Neuronal stem cell (in vitro differentiated cells): ENCODE results near the gene HOMER1.

Experiments
- DNase-seq: peaks from one replicate; pipeline ENCODE4 v3.0.0-alpha.2; 2013; ENCODE audit warnings: low spot score
- H2AFZ ChIP-seq: one replicate; pipeline ENCODE4 v1.6.1; 2013; ENCODE audit warnings: mild to moderate bottlenecking, low read length, inconsistent platforms
- H2AK5ac ChIP-seq: 2 replicates; pipeline ENCODE4 v1.6.1; 2013; ENCODE audit warnings: low read depth, mild to moderate bottlenecking, inconsistent platforms, low read length, moderate library complexity, mixed read lengths
- H2BK120ac ChIP-seq: 2 replicates; pipeline ENCODE4 v1.6.1; 2013; ENCODE audit warnings: low read depth, mild to moderate bottlenecking, inconsistent platforms, low read length, moderate library complexity, mixed read lengths
- H2BK12ac ChIP-seq: one replicate; pipeline ENCODE4 v1.6.1; 2013; ENCODE audit warnings: low read length, inconsistent platforms
- H2BK15ac ChIP-seq: 2 replicates; pipeline ENCODE4 v1.6.1; 2013; ENCODE audit warnings: mild to moderate bottlenecking, low read length, inconsistent platforms, mixed read lengths
- H2BK5ac ChIP-seq: one replicate; pipeline ENCODE4 v1.6.1; 2013; ENCODE audit warnings: inconsistent platforms, mild to moderate bottlenecking, low read length, moderate library complexity
- H3K14ac ChIP-seq: one replicate; pipeline ENCODE4 v1.6.1; 2013; ENCODE audit warnings: low read length, inconsistent platforms
- H3K18ac ChIP-seq: 2 replicates; pipeline ENCODE4 v1.6.1; 2013; ENCODE audit warnings: low read length, inconsistent platforms
- H3K23ac ChIP-seq: 2 replicates; pipeline ENCODE4 v1.6.1; 2013; ENCODE audit warnings: low read depth, mild to moderate bottlenecking, mixed read lengths, low read length, inconsistent platforms; ENCODE audit not compliant: poor library complexity
- H3K27ac ChIP-seq: replicated peaks from 3 replicates; pipeline ENCODE4 v1.5.1; 2013; ENCODE audit warnings: low read length, inconsistent platforms
- H3K27me3 ChIP-seq, 3 experiments: 2 replicates each; pipeline ENCODE4 v1.6.1; 2013; ENCODE audit warnings: low read length in 3 of 3, mild to moderate bottlenecking in 2 of 3, inconsistent platforms in 1 of 3, low read depth in 1 of 3, mixed read lengths in 1 of 3, moderate library complexity in 1 of 3; ENCODE audit not compliant: control insufficient read depth in 3 of 3, insufficient read depth in 3 of 3
- H3K36me3 ChIP-seq, 2 donors: replicated peaks in 1 of 2; 2 replicates each; pipeline ENCODE4 v1.6.1; 2013; ENCODE audit warnings: low read length in 2 of 2; ENCODE audit not compliant: control insufficient read depth in 2 of 2, insufficient read depth in 2 of 2
- H3K4ac ChIP-seq: 2 replicates; pipeline ENCODE4 v1.6.1; 2013; ENCODE audit warnings: inconsistent platforms, mild to moderate bottlenecking, low read length, moderate library complexity
- H3K4me1 ChIP-seq, 2 donors: 1 replicate in 1 of 2; 2 replicates in 1 of 2; pipeline ENCODE4 v1.6.1; 2013; ENCODE audit warnings: low read length in 2 of 2, low read depth in 1 of 2; ENCODE audit not compliant: control insufficient read depth in 2 of 2, insufficient read depth in 1 of 2
- H3K4me2 ChIP-seq: one replicate; pipeline ENCODE4 v1.6.1; 2013; ENCODE audit warnings: mild to moderate bottlenecking, low read length, inconsistent platforms; ENCODE audit not compliant: insufficient read depth, poor library complexity, severe bottlenecking
- H3K4me3 ChIP-seq, 2 donors: 2 replicates each; pipeline ENCODE4 v1.5.1; 2013; ENCODE audit warnings: low read length in 2 of 2, mild to moderate bottlenecking in 2 of 2, inconsistent platforms in 1 of 2, moderate library complexity in 1 of 2
- H3K79me1 ChIP-seq: one replicate; pipeline ENCODE4 v1.6.1; 2013; ENCODE audit warnings: low read depth, mild to moderate bottlenecking, inconsistent platforms, low read length, moderate library complexity
- H3K9ac ChIP-seq: one replicate; pipeline ENCODE4 v1.6.1; 2013; ENCODE audit warnings: mild to moderate bottlenecking, low read depth, low read length, inconsistent platforms; ENCODE audit not compliant: poor library complexity
- H3K9me3 ChIP-seq, 2 donors: replicated peaks in 1 of 2; 2 replicates each; pipeline versions ENCODE3 to v1.6.1; 2013; ENCODE audit warnings: low read length in 2 of 2, mild to moderate bottlenecking in 2 of 2, inconsistent platforms in 1 of 2, low read depth in 1 of 2, mixed read lengths in 1 of 2, moderate library complexity in 1 of 2; ENCODE audit not compliant: control insufficient read depth in 2 of 2, insufficient read depth in 1 of 2
- H4K8ac ChIP-seq: one replicate; pipeline ENCODE4 v1.6.1; 2013; ENCODE audit warnings: low read depth, mild to moderate bottlenecking, inconsistent platforms, low read length, moderate library complexity
- H4K91ac ChIP-seq: one replicate; pipeline ENCODE4 v1.6.1; 2013; ENCODE audit warnings: low read length, low read depth, mild to moderate bottlenecking, inconsistent platforms; ENCODE audit not compliant: poor library complexity
- WGBS, 2 donors: extraction: QIAGEN DNeasy Blood & Tissue Kit; methylation state at CpG; one replicate each; pipeline ENCODE4 v1.1.7; 2013; ENCODE audit warnings: missing lambda C conversion rate in 2 of 2, mixed read lengths in 1 of 2; ENCODE audit not compliant: insufficient read length in 2 of 2, insufficient replicate concordance in 1 of 2; ENCODE audit errors: extremely low coverage in 2 of 2; 5-methylcytosine and 5-hydroxymethylcytosine counted together

HOMER1 gene

DNA sequence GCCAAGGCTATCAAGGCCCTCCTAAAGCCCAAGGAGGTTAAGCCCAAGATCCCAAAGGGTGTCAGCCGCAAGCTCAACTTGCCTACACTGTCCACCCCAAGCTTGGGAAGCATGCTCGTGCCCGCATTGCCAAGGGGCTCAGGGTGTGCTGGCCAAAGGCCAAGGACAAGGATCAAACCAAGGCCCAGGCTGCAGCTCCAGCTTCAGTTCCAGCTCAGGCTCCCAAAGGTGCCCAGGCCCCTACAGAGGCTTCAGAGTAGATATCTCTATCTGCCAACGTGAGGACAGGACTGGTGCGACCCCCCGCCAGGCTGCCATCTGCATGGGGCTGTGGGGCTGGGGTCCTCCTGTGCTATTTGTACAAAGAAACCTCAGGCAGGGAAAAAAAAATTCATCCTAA, 3.3 kb downstream of the HOMER1 start:
- no peak overlapping the region for H3K9ac ChIP-seq
- H2BK5ac ChIP-seq, result no peak overlapping the region
- no peak overlapping the region for H4K8ac ChIP-seq
- H2AFZ ChIP-seq, result no peak overlapping the region
- H3K79me1 ChIP-seq, result peaks cover 5% of the 10 kb centered on the region
- H3K23ac ChIP-seq, result no peak overlapping the region
- no peak for DNase-seq
- H2BK15ac ChIP-seq, result no peak overlapping the region
- H3K4me3 ChIP-seq, result peak overlapping the region; percentile 50 to 61
- no peak overlapping the region for H3K18ac ChIP-seq
- no CpG with 5 or more reads among the region's 6 CpGs for WGBS, 2 donors
- H3K9me3 ChIP-seq, result no peaks in the 10 kb centered on the region
- no peak overlapping the region for H3K4ac ChIP-seq
- no peak overlapping the region for H3K14ac ChIP-seq
- H4K91ac ChIP-seq, result no peak overlapping the region
- no peaks in the 10 kb centered on the region for H3K36me3 ChIP-seq
- H3K27me3 ChIP-seq, result no peaks in the 10 kb centered on the region
- no peak overlapping the region for H2AK5ac ChIP-seq
- peaks cover 14 to 17% of the 10 kb centered on the region in 2 donors for H3K4me1 ChIP-seq
- H3K27ac ChIP-seq, result no peak overlapping the region
- no peak overlapping the region for H2BK12ac ChIP-seq
- no peak overlapping the region for H2BK120ac ChIP-seq
- H3K4me2 ChIP-seq, result peak overlapping the region; percentile 41

DNA sequence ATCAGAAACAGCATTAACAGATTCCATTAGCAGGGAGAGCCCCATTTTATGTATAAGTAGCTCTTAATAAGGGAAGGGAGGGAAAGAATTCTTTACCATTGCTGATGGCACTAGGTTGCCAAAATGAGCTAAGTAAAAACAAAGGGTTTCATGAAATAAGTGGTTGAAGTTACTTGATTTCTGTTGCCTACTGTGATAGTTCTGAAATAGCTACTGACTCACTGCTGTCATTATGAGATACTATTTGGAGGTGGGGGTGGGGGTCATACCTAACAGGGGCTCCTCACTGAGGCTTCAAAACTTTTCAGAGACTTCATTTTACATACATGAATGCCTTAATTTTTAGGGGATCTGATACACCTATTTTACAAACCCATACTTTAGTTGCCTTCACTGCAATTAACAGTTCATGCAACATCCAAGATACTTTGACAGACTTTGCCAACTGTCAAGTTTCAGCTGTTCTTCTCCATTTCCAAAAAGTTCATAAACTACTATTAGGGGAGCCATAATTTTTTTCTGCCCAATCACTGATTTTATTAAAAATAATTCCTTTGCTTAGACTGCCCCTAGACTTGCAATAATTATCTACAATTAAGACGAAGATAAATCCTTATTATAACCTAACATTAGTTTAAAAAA, 4.6 kb downstream of the HOMER1 start:
- Histone ChIP-seq H3K27me3 (no peaks in the 10 kb centered on the region), H3K4me2 (no peak overlapping the region), H4K8ac (no peak overlapping the region), H2AFZ (no peak overlapping the region), H3K4me1 (peaks cover 14 to 17% of the 10 kb centered on the region in 2 donors), H2BK15ac (no peak overlapping the region), H3K18ac (no peak overlapping the region), H2BK12ac (no peak overlapping the region), H2BK5ac (no peak overlapping the region), H3K4ac (no peak overlapping the region), H3K9ac (no peak overlapping the region), H3K36me3 (peaks cover 0 to 2% of the 10 kb centered on the region in 2 donors), H3K9me3 (no peaks in the 10 kb centered on the region), H3K23ac (no peak overlapping the region), H3K4me3 (no peak overlapping the region), H3K27ac (no peak overlapping the region), H3K14ac (no peak overlapping the region), H2AK5ac (no peak overlapping the region), H4K91ac (no peak overlapping the region), H2BK120ac (no peak overlapping the region), H3K79me1 (peaks cover 9% of the 10 kb centered on the region)
- no peak for DNase-seq
- WGBS, 2 donors, result no CpG with 5 or more reads among the region's 1 CpG

DNA sequence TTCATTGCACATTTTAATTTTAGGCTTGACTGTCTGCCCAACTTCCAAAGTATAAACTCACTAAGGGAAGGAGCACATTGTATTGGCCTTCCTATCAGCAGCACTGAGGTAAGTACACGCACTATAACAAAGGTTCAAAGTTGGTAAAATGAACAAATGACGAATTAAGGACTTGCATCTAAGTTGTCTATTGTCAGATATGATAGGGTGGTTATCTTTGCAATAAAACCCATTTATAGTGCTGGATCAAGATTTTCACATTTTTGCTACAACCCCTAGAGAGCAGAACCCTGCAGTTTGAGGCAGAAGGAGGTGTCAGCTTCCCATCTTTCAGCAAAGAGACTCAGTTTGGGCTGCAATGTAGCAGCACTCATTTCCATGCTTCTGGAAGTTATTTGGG, 5.1 kb downstream of the HOMER1 start:
- no peak overlapping the region for H3K23ac ChIP-seq
- H2AK5ac ChIP-seq, result no peak overlapping the region
- H3K4me2 ChIP-seq, result no peak overlapping the region
- H2BK5ac ChIP-seq, result no peak overlapping the region
- H2BK12ac ChIP-seq, result no peak overlapping the region
- H4K91ac ChIP-seq, result no peak overlapping the region
- no peak overlapping the region for H2BK120ac ChIP-seq
- no peak overlapping the region for H3K14ac ChIP-seq
- H3K9me3 ChIP-seq, result no peaks in the 10 kb centered on the region
- no peak overlapping the region for H3K18ac ChIP-seq
- no peaks in the 10 kb centered on the region for H3K27me3 ChIP-seq
- no peak overlapping the region for H3K4me3 ChIP-seq
- peak overlapping the region; percentile 19 for H3K27ac ChIP-seq
- H3K79me1 ChIP-seq, result peaks cover 9% of the 10 kb centered on the region
- H3K36me3 ChIP-seq, result peaks cover 0 to 2% of the 10 kb centered on the region in 2 donors
- no peak overlapping the region for H2BK15ac ChIP-seq
- no peak overlapping the region for H4K8ac ChIP-seq
- H2AFZ ChIP-seq, result no peak overlapping the region
- no peak for DNase-seq
- H3K4ac ChIP-seq, result no peak overlapping the region
- H3K9ac ChIP-seq, result no peak overlapping the region
- no CpG with 5 or more reads among the region's 2 CpGs for WGBS, 2 donors
- H3K4me1 ChIP-seq, result peaks cover 14 to 17% of the 10 kb centered on the region in 2 donors

DNA sequence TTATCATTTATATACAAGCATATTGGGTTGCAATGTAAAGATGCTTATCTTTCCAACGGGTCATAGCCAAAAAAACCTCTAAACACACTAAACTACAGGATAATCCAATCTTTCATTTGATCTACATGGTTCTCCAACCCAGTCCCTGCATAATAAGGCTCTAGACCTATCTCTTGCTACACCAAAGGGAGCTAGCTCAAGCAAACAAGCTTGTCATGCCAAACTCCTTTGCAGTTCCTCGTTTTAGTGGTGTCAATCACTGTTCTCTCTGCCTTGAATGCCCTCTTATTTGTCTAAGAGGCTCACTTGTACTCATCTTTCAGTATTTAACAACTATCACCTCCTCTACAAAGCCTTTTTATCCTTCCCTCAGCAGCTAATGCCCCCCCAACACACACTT, 5.6 kb downstream of the HOMER1 start:
- no peaks in the 10 kb centered on the region for H3K9me3 ChIP-seq
- H4K8ac ChIP-seq, result no peak overlapping the region
- no peak for DNase-seq
- peaks cover 14 to 17% of the 10 kb centered on the region in 2 donors for H3K4me1 ChIP-seq
- peaks cover 0 to 2% of the 10 kb centered on the region in 2 donors for H3K36me3 ChIP-seq
- H3K9ac ChIP-seq, result no peak overlapping the region
- H3K27me3 ChIP-seq, result no peaks in the 10 kb centered on the region
- H2BK120ac ChIP-seq, result no peak overlapping the region
- no peak overlapping the region for H3K27ac ChIP-seq
- no CpG with 5 or more reads among the region's 2 CpGs for WGBS, 2 donors
- no peak overlapping the region for H2BK12ac ChIP-seq
- no peak overlapping the region for H2BK15ac ChIP-seq
- H3K79me1 ChIP-seq, result peaks cover 9% of the 10 kb centered on the region
- H3K18ac ChIP-seq, result no peak overlapping the region
- H2AK5ac ChIP-seq, result no peak overlapping the region
- H3K4me2 ChIP-seq, result no peak overlapping the region
- H2AFZ ChIP-seq, result no peak overlapping the region
- H3K4ac ChIP-seq, result no peak overlapping the region
- no peak overlapping the region for H2BK5ac ChIP-seq
- H3K23ac ChIP-seq, result no peak overlapping the region
- H4K91ac ChIP-seq, result no peak overlapping the region
- H3K4me3 ChIP-seq, result no peak overlapping the region
- no peak overlapping the region for H3K14ac ChIP-seq
